Fibroblast of the conjunctiva (primary cell): ENCODE measurements around the gene PDE4D.

Source experiments
- DNase-seq: peaks from one replicate; pipeline ENCODE4 v3.0.0-alpha.2; 2010; ENCODE audit warnings: low read depth

Gene PDE4D

DNA sequence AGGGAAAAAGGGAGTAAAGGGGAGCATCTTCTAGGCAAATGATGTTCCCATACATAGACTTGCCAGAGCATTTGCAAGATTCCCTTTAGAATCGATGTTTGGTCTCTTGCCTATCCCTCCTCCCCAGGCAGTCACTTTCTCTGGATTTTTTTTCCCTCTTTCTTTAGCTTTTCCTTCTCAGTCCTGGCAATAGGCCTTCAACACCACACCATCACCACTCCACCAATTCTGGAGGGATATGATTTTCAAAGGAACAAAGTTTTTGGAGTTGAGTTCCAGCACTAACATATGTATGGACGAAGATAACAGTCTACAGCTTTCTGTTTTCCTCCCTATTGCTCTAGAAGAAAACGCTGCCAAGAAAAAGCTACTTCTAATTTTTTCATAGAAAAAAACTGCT, 377.4 kb downstream of the PDE4D start:
- DNase-seq: no peak

GRCh38 chr5:59506285-59506877, 387.1 kb downstream of the PDE4D start:
- DNase-seq: no peak

- no peak for DNase-seq
Measured at GRCh38 chr5:59504043-59504442, 389.5 kb downstream of the PDE4D start.

GRCh38 chr5:59503220-59503619, 390.3 kb downstream of the PDE4D start:
- DNase-seq: no peak

DNA sequence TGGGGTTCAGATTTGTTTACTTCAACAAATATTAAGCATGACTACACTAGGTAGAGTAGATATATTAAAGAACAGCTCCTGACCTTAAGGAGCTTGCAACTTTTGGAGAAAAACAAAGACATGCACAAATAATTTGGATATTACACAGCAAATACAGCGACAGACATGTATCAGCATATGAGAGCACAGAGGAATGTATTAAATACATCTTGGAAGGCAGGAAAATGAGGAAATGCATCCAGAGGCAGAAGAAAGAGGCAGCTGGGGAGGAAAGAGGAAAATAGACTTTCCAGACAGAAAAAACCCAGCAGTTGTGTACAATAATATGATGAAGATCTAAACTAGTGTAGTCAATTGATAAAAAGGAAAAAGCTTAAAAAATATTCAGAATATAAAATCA, 392.2 kb downstream of the PDE4D start:
- DNase-seq: no peak

DNA sequence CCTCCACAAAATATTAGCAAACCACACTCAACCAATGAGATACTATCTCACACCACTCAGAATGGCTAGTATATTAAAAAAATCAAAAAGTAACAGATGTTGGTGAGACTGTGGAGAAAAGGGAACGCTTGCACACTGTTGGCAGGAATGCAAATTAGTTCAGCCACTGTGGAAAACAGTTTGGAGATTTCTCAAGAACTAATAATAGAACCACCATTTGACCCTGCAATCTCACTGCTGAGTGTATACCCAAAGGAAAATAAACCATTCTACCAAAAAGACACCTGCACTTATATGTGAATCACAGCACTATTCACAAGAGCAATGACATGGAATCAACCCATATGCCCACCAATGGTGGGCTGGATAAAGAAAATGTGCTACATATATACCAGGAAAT, 393.5 kb downstream of the PDE4D start:
- no peak for DNase-seq

- no peak for DNase-seq
Measured at GRCh38 chr5:59497207-59497606, 396.3 kb downstream of the PDE4D start.

GRCh38 chr5:59496524-59497134, 396.9 kb downstream of the PDE4D start:
- DNase-seq: no peak

- DNase-seq: no peak
Measured at GRCh38 chr5:59491945-59492344, 401.6 kb downstream of the PDE4D start.

- no peak for DNase-seq
Measured at GRCh38 chr5:59489551-59489950, 404.0 kb downstream of the PDE4D start.

- no peak for DNase-seq
Measured at GRCh38 chr5:59487772-59488729, 405.5 kb downstream of the PDE4D start.

- DNase-seq: no peak
Measured at GRCh38 chr5:59487068-59487686, 406.3 kb downstream of the PDE4D start.

DNA sequence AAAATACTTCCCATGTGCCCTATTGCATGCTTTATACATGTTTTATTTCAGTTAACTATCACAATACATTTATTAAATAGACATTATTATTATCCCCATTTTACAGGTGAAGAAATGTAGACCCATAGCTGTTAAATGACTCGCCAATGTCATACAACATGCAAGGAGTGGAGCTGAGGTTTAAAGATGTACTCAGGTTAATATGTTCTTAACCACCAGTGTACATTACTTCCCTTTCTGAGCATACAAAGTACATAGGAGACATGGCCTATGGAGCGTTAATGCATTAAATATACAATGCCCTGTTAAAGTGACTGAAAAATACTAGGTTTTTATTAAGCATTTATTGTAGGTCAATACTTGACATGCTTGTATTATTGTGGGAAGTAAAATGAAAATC, 407.0 kb downstream of the PDE4D start:
- no peak for DNase-seq

GRCh38 chr5:59485629-59486439, 407.7 kb downstream of the PDE4D start:
- DNase-seq: no peak

DNA sequence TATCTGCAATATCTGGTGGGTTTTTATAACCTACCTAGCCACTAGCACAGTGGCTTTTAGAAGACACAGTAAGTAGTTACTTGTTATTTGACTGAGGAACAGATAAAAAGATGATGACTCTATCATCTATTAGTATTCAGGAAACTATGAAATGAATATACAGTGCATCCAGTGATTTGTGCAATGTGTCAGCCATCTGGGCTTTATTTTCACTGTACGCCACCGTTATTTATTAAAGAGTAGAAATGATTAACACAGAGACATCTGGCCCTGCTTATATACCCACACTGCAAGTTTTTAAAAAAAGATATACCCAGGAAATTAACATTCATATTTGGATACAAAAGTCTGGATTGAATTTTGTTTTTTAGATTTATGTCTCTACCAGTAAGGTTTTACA, 408.4 kb downstream of the PDE4D start:
- DNase-seq: no peak

GRCh38 chr5:59484618-59485017, 408.9 kb downstream of the PDE4D start:
- no peak for DNase-seq

DNA sequence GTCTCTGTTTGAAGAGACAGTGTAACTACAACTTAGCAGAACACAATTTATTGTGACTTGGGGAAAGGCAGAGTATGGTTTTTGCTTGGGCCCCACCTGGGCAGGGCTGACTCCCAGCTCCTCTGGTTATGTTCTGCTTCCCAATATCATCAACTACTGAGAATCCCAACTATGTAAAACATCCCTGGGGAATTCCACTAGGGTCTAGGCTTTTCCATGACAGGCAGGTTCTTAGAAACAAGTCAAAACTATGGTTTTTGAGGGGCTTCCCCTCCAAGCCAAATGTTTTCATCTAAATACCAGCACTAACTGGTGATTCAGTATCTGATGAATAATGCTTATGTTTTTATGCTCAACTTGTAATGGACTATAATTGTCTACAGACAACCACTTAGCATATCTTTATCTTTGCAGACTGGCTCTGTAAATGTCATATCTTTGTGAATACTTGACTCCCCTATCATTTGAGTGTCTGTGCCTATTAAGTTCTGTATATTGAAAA, 409.5 kb downstream of the PDE4D start:
- DNase-seq: no peak

- DNase-seq: no peak
Measured at GRCh38 chr5:59479086-59479485, 414.4 kb downstream of the PDE4D start.

DNA sequence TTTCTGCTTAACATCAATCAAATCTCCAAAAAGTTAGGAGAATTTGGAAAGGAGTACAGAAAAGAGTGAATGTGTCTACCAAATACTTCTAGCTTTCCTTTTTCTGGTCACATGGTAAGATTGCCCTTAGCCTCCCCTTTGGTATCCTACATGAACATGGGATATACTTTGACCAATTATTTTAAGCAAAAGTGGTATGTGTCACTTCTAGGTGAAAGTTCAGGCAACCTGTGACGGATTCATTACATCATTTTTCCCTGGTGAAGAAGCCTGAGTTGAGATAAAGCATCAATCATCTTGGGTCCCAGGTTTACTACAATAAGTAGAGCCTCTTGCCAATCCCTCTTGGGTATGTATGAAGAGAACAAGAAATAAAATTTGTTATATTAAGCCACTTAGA, 419.2 kb downstream of the PDE4D start:
- no peak for DNase-seq

GRCh38 chr5:59473611-59474010, 419.9 kb downstream of the PDE4D start:
- no peak for DNase-seq

DNA sequence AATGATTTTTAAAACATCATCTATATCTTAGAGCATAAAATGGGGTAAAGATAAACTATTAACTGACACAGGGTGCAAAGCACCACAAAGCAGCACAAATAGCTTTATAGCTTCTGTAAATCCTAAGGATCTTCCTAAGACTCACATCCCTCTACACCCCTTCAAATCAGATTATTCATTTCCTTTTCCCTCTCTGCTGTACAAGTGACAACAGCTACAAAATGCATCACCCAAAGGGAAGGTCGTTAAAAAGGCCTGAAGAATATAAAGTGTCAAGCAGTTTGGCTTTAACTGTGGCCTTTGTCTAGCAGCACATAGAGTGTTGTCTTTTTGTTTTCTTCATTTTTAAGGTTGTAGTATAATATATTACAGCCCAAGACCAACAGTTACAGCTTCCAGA, 422.1 kb downstream of the PDE4D start:
- no peak for DNase-seq

DNA sequence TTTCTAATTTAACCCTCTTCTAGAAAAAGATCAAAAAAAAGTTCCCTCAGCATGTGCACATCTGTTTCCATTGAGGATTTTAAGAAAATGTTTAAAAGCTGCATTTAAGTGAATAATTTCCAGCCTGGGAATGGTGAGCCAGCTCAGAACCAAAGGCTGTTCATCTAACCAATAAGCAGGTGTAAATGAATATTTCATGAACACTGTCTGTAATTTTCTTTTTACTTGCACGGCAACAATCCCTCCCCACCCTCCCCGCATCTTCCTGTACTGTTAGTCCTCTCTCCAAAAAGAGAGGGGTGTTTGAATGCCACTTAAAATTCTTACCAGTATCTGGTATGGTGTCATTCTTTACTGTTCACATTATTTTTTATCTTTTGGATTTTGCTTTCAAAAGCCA, 425.6 kb downstream of the PDE4D start:
- no peak for DNase-seq
